Measurements from ENCODE around the gene PRR23E. TPM values are rescaled to one million over a fixed set of nuclear protein-coding genes. Genes with fewer than 3 reads are reported as not detected.

The PRR23E gene
- polyA plus RNA-seq, 1 donor from 2014 or later: not detected

GRCh38 chr3:127157171-127157828 is 35.6 kb upstream of the PRR23E start:
- Histone ChIP-seq H3F3A (ENCODE audit: insufficient read depth, low read length, poor library complexity, severe bottlenecking) (no peaks in the 10 kb centered on the region), H3K27me3 (ENCODE audit: insufficient read depth, low read depth, low read length) (no peaks in the 10 kb centered on the region), H4K20me1 (ENCODE audit: insufficient read depth) (no peaks in the 10 kb centered on the region), H3K79me2 (replicated peaks; ENCODE audit: insufficient read depth, low read length) (no peaks in the 10 kb centered on the region), H3K27ac (ENCODE audit: low read length) (no peak overlapping the region), H3K4me2 (ENCODE audit: low read length) (no peak overlapping the region), H3K9ac (ENCODE audit: low read length) (no peak overlapping the region), H3K4me3 (ENCODE audit: low read length) (no peak overlapping the region), H3K9me3 (ENCODE audit: low read length) (no peaks in the 10 kb centered on the region), H2AFZ (ENCODE audit: low read depth, low read length) (no peak overlapping the region), H3K36me3 (ENCODE audit: insufficient read depth, low read length) (no peaks in the 10 kb centered on the region), H3K9me2 (ENCODE audit: insufficient read depth, low read length) (no peaks in the 10 kb centered on the region)
- no peak for TF ChIP-seq SMC3 (conservative IDR thresholded peaks at IDR 0.05; ENCODE audit: poor library complexity)
- TF ChIP-seq MXI1 (conservative IDR thresholded peaks at IDR 0.05; ENCODE audit: poor library complexity, severe bottlenecking): no peak
- TF ChIP-seq EZH2 (IDR thresholded peaks at IDR 0.05; ENCODE audit: borderline replicate concordance, insufficient read depth, low read length, poor library complexity, severe bottlenecking): no peak
- no peak for TF ChIP-seq REST (IDR thresholded peaks at IDR 0.05; ENCODE audit: borderline replicate concordance)
- no peak for TF ChIP-seq TAF1 (IDR thresholded peaks at IDR 0.05; ENCODE audit: low read depth)

- no peak overlapping the region for H3K4me2 ChIP-seq (ENCODE audit: low read length)
- no peak for TF ChIP-seq TAF1 (IDR thresholded peaks at IDR 0.05; ENCODE audit: low read depth)
- no peak for TF ChIP-seq POLR2AphosphoS5 (IDR thresholded peaks at IDR 0.05)
- peak; percentile 42 for TF ChIP-seq REST (IDR thresholded peaks at IDR 0.05; ENCODE audit: borderline replicate concordance)
- H3K4me3 ChIP-seq (ENCODE audit: low read length): peak overlapping the region; percentile 31
- H3K79me2 ChIP-seq (replicated peaks; ENCODE audit: insufficient read depth, low read length): no peaks in the 10 kb centered on the region
- H3K36me3 ChIP-seq (ENCODE audit: insufficient read depth, low read length): no peaks in the 10 kb centered on the region
- peak overlapping the region; percentile 63 for H3K9ac ChIP-seq (ENCODE audit: low read length)
- peak overlapping the region; percentile 83 for H3K27ac ChIP-seq (ENCODE audit: low read length)
- no peaks in the 10 kb centered on the region for H3K9me2 ChIP-seq (ENCODE audit: insufficient read depth, low read length)
- peak overlapping the region; percentile 53 for H2AFZ ChIP-seq (ENCODE audit: low read depth, low read length)
- no peaks in the 10 kb centered on the region for H3K27me3 ChIP-seq (ENCODE audit: insufficient read depth, low read depth, low read length)
- H3K9me3 ChIP-seq (ENCODE audit: low read length): no peaks in the 10 kb centered on the region
- H3F3A ChIP-seq (ENCODE audit: insufficient read depth, low read length, poor library complexity, severe bottlenecking): no peaks in the 10 kb centered on the region
- no peaks in the 10 kb centered on the region for H4K20me1 ChIP-seq (ENCODE audit: insufficient read depth)
Observed at GRCh38 chr3:127158614-127159229, 34.2 kb upstream of the PRR23E start.
